DND-41 (cell line): ENCODE data around the gene GPC5.

Experiments used
- CTCF ChIP-seq: IDR thresholded peaks from 2 replicates; pipeline ENCODE4 v1.5.1; 2012; ENCODE audit warnings: borderline replicate concordance, low read length, moderate library complexity, mild to moderate bottlenecking; ENCODE audit not compliant: poor library complexity, severe bottlenecking; ENCODE audit errors: extremely low read depth
- EZH2 ChIP-seq: IDR thresholded peaks from 3 replicates; pipeline ENCODE4 v1.6.1; 2012; ENCODE audit warnings: borderline replicate concordance, low read depth, mild to moderate bottlenecking, moderate library complexity, low read length, inconsistent platforms; ENCODE audit not compliant: severe bottlenecking

- TF ChIP-seq CTCF (no peak), EZH2 (no peak)
These were observed 61.1 kb downstream of the GPC5 start for GRCh38 chr13:91459485-91459884.
